ENCODE data around the gene NKD2.
"Not testable (repeated sequence)": the region's sequence is repeated elsewhere in the genome, so short reads cannot be mapped to it uniquely, and the experiment has no call there.

Gene NKD2

GRCh38 chr5:1075931-1076330 lies 67.3 kb downstream of the NKD2 start:
- no peak for FAIRE-seq

GRCh38 chr5:1076406-1076805 lies 67.8 kb downstream of the NKD2 start:
- no peak for FAIRE-seq

GRCh38 chr5:1077026-1077425 lies 68.4 kb downstream of the NKD2 start:
- FAIRE-seq = no peak

- FAIRE-seq = no peak
Observed at GRCh38 chr5:1077491-1078020, 69.0 kb downstream of the NKD2 start.

- FAIRE-seq = no peak
Observed at GRCh38 chr5:1078206-1078605, 69.6 kb downstream of the NKD2 start.

- FAIRE-seq = no peak
Observed at GRCh38 chr5:1078851-1079250, 70.2 kb downstream of the NKD2 start.

- no peak for FAIRE-seq
Observed at GRCh38 chr5:1079486-1079885, 70.9 kb downstream of the NKD2 start.

GRCh38 chr5:1079961-1080360 lies 71.4 kb downstream of the NKD2 start:
- no peak for FAIRE-seq

GRCh38 chr5:1080432-1080831 lies 71.8 kb downstream of the NKD2 start:
- FAIRE-seq = no peak

GRCh38 chr5:1081519-1081918 lies 72.9 kb downstream of the NKD2 start:
- FAIRE-seq = no peak

GRCh38 chr5:1083026-1083425 lies 74.4 kb downstream of the NKD2 start:
- not testable (repeated sequence) for FAIRE-seq

- no peak for FAIRE-seq
Observed at GRCh38 chr5:1083823-1084605, 75.4 kb downstream of the NKD2 start.

GRCh38 chr5:1085391-1085790 lies 76.8 kb downstream of the NKD2 start:
- FAIRE-seq = no peak

- no peak for FAIRE-seq
Observed at GRCh38 chr5:1086137-1086536, 77.5 kb downstream of the NKD2 start.

- FAIRE-seq = no peak
Observed at GRCh38 chr5:1086871-1087270, 78.3 kb downstream of the NKD2 start.

GRCh38 chr5:1087428-1087827 lies 78.8 kb downstream of the NKD2 start:
- FAIRE-seq = no peak

- FAIRE-seq = no peak
Observed at GRCh38 chr5:1088031-1088430, 79.4 kb downstream of the NKD2 start.
